ENCODE data around the gene PHLPP1. TPM values are rescaled to one million over a fixed set of nuclear protein-coding genes. Genes with fewer than 3 reads are reported as not detected.

PHLPP1 gene
- total and polyA plus RNA-seq, 2 donors from 2014 or later, result 2.9 to 13.0 TPM

DNA sequence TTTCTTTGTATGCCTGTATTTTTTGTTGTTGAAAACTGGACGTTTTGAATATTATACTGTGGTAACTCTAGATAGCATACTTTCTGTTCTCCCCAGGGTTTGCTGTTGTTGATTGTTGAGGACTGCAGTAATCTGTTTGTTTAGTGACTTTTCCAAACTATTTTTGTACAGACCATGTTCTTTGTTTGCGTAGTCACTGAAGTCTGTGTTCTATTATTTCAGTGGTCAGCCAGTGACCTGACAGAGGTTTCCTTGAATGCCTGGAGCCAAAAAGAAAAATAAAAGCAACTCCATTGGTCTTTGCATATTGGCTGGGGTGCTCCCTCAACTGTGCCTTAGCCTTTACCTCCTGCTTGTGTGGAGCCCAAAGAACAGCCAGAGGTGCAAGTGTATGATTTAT is 42.7 kb upstream of the PHLPP1 start:
- TF ChIP-seq, protein P1, sequence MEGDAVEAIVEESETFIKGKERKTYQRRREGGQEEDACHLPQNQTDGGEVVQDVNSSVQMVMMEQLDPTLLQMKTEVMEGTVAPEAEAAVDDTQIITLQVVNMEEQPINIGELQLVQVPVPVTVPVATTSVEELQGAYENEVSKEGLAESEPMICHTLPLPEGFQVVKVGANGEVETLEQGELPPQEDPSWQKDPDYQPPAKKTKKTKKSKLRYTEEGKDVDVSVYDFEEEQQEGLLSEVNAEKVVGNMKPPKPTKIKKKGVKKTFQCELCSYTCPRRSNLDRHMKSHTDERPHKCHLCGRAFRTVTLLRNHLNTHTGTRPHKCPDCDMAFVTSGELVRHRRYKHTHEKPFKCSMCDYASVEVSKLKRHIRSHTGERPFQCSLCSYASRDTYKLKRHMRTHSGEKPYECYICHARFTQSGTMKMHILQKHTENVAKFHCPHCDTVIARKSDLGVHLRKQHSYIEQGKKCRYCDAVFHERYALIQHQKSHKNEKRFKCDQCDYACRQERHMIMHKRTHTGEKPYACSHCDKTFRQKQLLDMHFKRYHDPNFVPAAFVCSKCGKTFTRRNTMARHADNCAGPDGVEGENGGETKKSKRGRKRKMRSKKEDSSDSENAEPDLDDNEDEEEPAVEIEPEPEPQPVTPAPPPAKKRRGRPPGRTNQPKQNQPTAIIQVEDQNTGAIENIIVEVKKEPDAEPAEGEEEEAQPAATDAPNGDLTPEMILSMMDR (IDR thresholded peaks at IDR 0.05; ENCODE audit: borderline replicate concordance, extremely low read depth, insufficient read depth), result no peak
- Histone ChIP-seq H3K27me3 (ENCODE audit: control insufficient read depth, insufficient read depth, low read length) (no peaks in the 10 kb centered on the region), H3K9ac (ENCODE audit: low read length in 3 of 3) (no peak overlapping the region), H3K27ac (ENCODE audit: low read depth in 2 of 2, low read length in 2 of 2) (no peak overlapping the region), H3K36me3 (ENCODE audit: control insufficient read depth in 2 of 3, insufficient read depth in 3 of 3, low read length in 3 of 3) (no peaks in the 10 kb centered on the region), H3K9me3 (ENCODE audit: control insufficient read depth in 2 of 3, insufficient read depth in 1 of 3, low read length in 3 of 3) (peaks cover 0 to 17% (median 0%) of the 10 kb centered on the region in 3 donors), H3K4me3 (ENCODE audit: low read length in 3 of 3) (no peak overlapping the region), H3K4me1 (ENCODE audit: control insufficient read depth in 2 of 3, insufficient read depth in 2 of 3, low read depth in 1 of 3, low read length in 3 of 3) (no peaks in the 10 kb centered on the region)
- FAIRE-seq (no peak), DNase-seq (no peak)
- intact Hi-C loops (cut with DNase I), result no loop called here

DNA sequence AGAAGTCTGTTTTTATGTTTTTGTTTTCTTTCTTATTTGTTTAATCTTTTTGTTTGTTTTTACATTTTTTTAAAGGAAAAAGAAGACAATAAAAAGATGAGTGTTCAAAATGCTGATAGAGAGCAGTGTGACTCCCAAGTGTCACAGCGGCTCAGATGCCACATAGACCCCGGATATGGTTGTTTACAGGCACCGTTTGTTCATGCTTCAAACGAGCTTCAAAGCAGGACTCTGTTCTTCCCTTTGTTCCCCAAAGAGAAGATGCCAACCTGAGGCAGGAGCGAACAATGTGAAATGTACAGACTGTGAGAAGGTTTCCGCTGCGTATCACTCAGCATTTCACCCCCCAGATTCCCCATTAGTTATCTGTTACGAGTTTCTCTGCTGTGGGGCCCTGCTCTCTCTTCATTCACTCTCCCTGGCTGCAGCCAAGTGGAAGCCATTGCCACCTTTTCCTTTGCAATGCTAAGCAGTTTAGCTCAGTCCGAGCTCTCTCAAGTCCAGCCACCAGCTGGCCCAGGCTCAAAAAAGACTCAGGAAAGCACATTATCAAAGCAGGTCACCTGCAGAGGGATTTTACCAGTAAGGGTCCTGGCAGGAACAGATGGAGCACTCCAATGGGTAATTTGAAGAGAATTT is 36.4 kb upstream of the PHLPP1 start:
- intact Hi-C loops (cut with DNase I), result no loop called here
- FAIRE-seq (no peak), DNase-seq (no peak)
- Histone ChIP-seq H3K9me3 (ENCODE audit: control insufficient read depth in 2 of 3, insufficient read depth in 1 of 3, low read length in 3 of 3) (no peaks in the 10 kb centered on the region), H3K27ac (ENCODE audit: low read depth in 2 of 2, low read length in 2 of 2) (no peak overlapping the region), H3K36me3 (ENCODE audit: control insufficient read depth in 2 of 3, insufficient read depth in 3 of 3, low read length in 3 of 3) (no peaks in the 10 kb centered on the region), H3K4me1 (ENCODE audit: control insufficient read depth in 2 of 3, insufficient read depth in 2 of 3, low read depth in 1 of 3, low read length in 3 of 3) (no peaks in the 10 kb centered on the region), H3K9ac (ENCODE audit: low read length in 3 of 3) (no peak overlapping the region), H3K27me3 (ENCODE audit: control insufficient read depth, insufficient read depth, low read length) (no peaks in the 10 kb centered on the region), H3K4me3 (ENCODE audit: low read length in 3 of 3) (no peak overlapping the region)
- TF ChIP-seq, protein P1 (IDR thresholded peaks at IDR 0.05; ENCODE audit: borderline replicate concordance, extremely low read depth, insufficient read depth), result no peak

DNA sequence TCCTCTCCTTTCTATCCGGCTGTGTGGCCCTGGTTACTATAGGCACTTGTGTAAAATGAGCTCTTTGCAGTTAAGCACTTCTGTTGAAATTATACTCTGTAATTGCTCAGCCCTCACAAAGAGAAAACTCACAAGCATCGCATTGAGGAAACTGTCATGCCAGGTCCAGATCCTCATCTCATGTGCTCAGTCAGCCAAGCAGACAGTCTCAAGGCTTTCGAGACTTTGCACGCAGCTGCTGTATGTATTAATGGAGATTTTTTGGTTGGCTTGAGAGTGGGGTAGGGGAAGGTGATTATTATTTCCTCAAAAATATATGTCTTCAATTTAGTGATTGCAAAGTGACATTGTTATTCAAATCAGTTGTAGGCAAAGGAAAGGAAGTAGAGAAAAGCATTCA is 33.0 kb upstream of the PHLPP1 start:
- H3K4me1 ChIP-seq (ENCODE audit: control insufficient read depth in 2 of 3, insufficient read depth in 2 of 3, low read depth in 1 of 3, low read length in 3 of 3), result no peaks in the 10 kb centered on the region
- DNase-seq (peak in 2 of 5 donors; percentile 18 to 25), FAIRE-seq (no peak)
- H3K36me3 ChIP-seq (ENCODE audit: control insufficient read depth in 2 of 3, insufficient read depth in 3 of 3, low read length in 3 of 3), result no peaks in the 10 kb centered on the region
- no peak overlapping the region for H3K27ac ChIP-seq (ENCODE audit: low read depth in 2 of 2, low read length in 2 of 2)
- no peaks in the 10 kb centered on the region for H3K27me3 ChIP-seq (ENCODE audit: control insufficient read depth, insufficient read depth, low read length)
- H3K9ac ChIP-seq (ENCODE audit: low read length in 3 of 3), result no peak overlapping the region
- TF ChIP-seq, protein P1 (IDR thresholded peaks at IDR 0.05; ENCODE audit: borderline replicate concordance, extremely low read depth, insufficient read depth), result no peak
- intact Hi-C loops (cut with DNase I), result no loop called here
- no peak overlapping the region for H3K4me3 ChIP-seq (ENCODE audit: low read length in 3 of 3)
- no peaks in the 10 kb centered on the region for H3K9me3 ChIP-seq (ENCODE audit: control insufficient read depth in 2 of 3, insufficient read depth in 1 of 3, low read length in 3 of 3)

DNA sequence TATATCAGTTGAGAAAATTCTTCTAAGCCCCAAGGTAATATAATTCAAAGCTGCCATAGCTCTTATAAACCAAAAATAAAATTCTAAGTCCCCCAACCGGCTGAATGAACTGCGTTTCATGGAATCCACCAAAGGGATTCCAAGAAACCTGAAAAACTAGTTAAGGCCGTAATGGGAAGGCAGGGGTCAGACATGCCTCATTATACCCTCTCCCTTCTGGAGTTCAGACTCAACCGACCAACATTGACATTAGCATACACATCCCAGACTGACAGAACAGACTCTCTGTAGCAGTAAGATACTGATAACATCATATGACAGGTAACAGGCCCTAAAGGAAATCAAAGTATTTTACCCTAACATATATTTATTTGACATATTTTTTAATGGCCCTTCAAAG is 31.4 kb upstream of the PHLPP1 start:
- H3K27me3 ChIP-seq (ENCODE audit: control insufficient read depth, insufficient read depth, low read length), result no peaks in the 10 kb centered on the region
- FAIRE-seq, result no peak
- TF ChIP-seq, protein P1 (IDR thresholded peaks at IDR 0.05; ENCODE audit: borderline replicate concordance, extremely low read depth, insufficient read depth), result no peak
- no peak overlapping the region for H3K9ac ChIP-seq (ENCODE audit: low read length in 3 of 3)
- peak in 3 of 5 donors; percentile 31 to 70 (median 70) for DNase-seq
- H3K4me3 ChIP-seq (ENCODE audit: low read length in 3 of 3), result no peak overlapping the region
- H3K9me3 ChIP-seq (ENCODE audit: control insufficient read depth in 2 of 3, insufficient read depth in 1 of 3, low read length in 3 of 3), result peaks cover 0 to 4% (median 0%) of the 10 kb centered on the region in 3 donors
- H3K36me3 ChIP-seq (ENCODE audit: control insufficient read depth in 2 of 3, insufficient read depth in 3 of 3, low read length in 3 of 3), result no peaks in the 10 kb centered on the region
- intact Hi-C loops (cut with DNase I), result no loop called here
- H3K27ac ChIP-seq (ENCODE audit: low read depth in 2 of 2, low read length in 2 of 2), result no peak overlapping the region
- no peaks in the 10 kb centered on the region for H3K4me1 ChIP-seq (ENCODE audit: control insufficient read depth in 2 of 3, insufficient read depth in 2 of 3, low read depth in 1 of 3, low read length in 3 of 3)

Measured in kidney (tissue), 14 donors.